Esophagus squamous epithelium (tissue), 5 donors: ENCODE results near the gene NPDC1. TPM values are rescaled to one million over a fixed set of nuclear protein-coding genes. Genes with fewer than 3 reads are reported as not detected.

Experiments
- DNase-seq: peaks from one replicate; lab custom pipeline; 2025; lab: John Stamatoyannopoulos, UW
- H3K27ac ChIP-seq, 4 donors: fragments of 200-600 bp; sonication (generic); one replicate each; pipeline ENCODE4 v1.5.1; 2016 to 2019; ENCODE audit warnings: mild to moderate bottlenecking in 1 of 4
- H3K27me3 ChIP-seq, 4 donors: fragments of 200-600 bp; sonication (generic); 1 replicate in 3 of 4; 2 replicates in 1 of 4; pipeline versions ENCODE4 v1.5.1 to v1.6.0; 2017 to 2021; ENCODE audit warnings: antibody characterized with exemption in 1 of 4
- H3K36me3 ChIP-seq, 3 donors: fragments of 200-600 bp; sonication (generic); one replicate each; pipeline ENCODE4 v1.5.1; 2016 to 2019
- H3K4me1 ChIP-seq, 3 donors: fragments of 200-600 bp; sonication (generic); one replicate each; pipeline ENCODE4 v1.5.1; 2017 to 2019
- H3K4me3 ChIP-seq, 4 donors: fragments of 200-600 bp; sonication (generic); 1 replicate in 3 of 4; 2 replicates in 1 of 4; pipeline ENCODE4 v1.5.1; 2016 to 2019; ENCODE audit warnings: mild to moderate bottlenecking in 2 of 4, moderate library complexity in 1 of 4
- H3K9me3 ChIP-seq, 3 donors: fragments of 200-600 bp; sonication (generic); one replicate each; pipeline ENCODE4 v1.5.1; 2016 to 2019
- POLR2A ChIP-seq, 4 donors: fragments of 450-650 bp; IDR thresholded peaks; one replicate each; pipeline ENCODE4 v1.6.1; 2017; ENCODE audit warnings: antibody characterized with exemption in 4 of 4, mild to moderate bottlenecking in 4 of 4, moderate library complexity in 3 of 4
- WGBS, 2 donors: methylation state at CpG; one replicate each; pipeline ENCODE4 v1.1.5; 2018; 5-methylcytosine and 5-hydroxymethylcytosine counted together
- intact Hi-C: fragments of 100-400 bp; cut with DNase I; formaldehyde crosslinking; loops from one replicate; pipeline ENCODE4 v1.15.0; 2022
- total RNA-seq, 4 donors: library from RNA; depleted of rRNA; stranded (reverse); fragments of >200 nt; gene quantifications; one replicate each; pipeline ENCODE4 v1.1.0, GENCODE V29; 2016
- TF ChIP-seq, protein P1 (sequence below), 6 experiments: fragments of 450-650 bp in 4 of 6; fragments of 200-600 bp in 2 of 6; sonication (generic) in 2 of 6; IDR thresholded peaks; one replicate each; pipeline ENCODE4 v1.5.1; 2016 to 2019; ENCODE audit warnings: antibody characterized with exemption in 6 of 6, mild to moderate bottlenecking in 4 of 6, moderate library complexity in 4 of 6
- donor health status: DM: yes; HTN: yes; CAD: no.

The NPDC1 gene
- total RNA-seq, 4 donors from 2014 or later: 11.9 to 45.2 (median 20.3) TPM

DNA sequence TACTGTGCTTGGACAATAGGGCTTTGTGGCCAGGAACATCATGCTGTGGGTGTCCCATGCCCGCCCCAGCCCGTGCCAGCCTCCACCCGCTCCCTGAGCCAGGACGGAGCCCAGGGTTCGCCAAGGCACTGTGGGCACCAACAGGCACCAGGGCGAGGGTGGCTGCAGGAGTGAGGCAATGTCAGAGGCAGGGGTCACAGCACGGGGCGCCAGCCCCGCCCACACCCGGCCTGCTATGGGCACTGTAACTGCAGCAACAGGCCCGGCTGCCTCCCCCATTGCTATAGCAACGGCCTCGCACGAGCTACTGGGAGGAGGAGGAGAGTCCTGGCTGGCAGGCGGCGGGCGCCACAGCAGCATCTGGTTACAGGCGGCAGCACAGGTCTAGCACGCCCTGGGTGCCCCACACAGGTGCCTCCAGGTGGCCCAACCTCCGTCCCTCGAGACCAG, 20.4 kb downstream of the NPDC1 start:
- Histone ChIP-seq H3K36me3 (peaks cover 0 to 3% (median 0%) of the 10 kb centered on the region in 3 donors), H3K4me3 (no peak overlapping the region), H3K27me3 (no peaks in the 10 kb centered on the region), H3K9me3 (no peaks in the 10 kb centered on the region), H3K4me1 (peaks cover 28 to 54% (median 31%) of the 10 kb centered on the region in 3 donors), H3K27ac (peak overlapping the region in 1 of 4 donors; percentile 29)
- 14 to 60% methylated on average over 2 to 6 of the region's 21 CpGs for WGBS, 2 donors
- no peak for DNase-seq
- intact Hi-C loops: loop anchor here (5.0 kb wide), 1 partner anchor 83 kb away; the partner anchor contains the start of gene FBXW5
- no peak for TF ChIP-seq POLR2A (IDR thresholded peaks at IDR 0.05)
- TF ChIP-seq, protein P1, sequence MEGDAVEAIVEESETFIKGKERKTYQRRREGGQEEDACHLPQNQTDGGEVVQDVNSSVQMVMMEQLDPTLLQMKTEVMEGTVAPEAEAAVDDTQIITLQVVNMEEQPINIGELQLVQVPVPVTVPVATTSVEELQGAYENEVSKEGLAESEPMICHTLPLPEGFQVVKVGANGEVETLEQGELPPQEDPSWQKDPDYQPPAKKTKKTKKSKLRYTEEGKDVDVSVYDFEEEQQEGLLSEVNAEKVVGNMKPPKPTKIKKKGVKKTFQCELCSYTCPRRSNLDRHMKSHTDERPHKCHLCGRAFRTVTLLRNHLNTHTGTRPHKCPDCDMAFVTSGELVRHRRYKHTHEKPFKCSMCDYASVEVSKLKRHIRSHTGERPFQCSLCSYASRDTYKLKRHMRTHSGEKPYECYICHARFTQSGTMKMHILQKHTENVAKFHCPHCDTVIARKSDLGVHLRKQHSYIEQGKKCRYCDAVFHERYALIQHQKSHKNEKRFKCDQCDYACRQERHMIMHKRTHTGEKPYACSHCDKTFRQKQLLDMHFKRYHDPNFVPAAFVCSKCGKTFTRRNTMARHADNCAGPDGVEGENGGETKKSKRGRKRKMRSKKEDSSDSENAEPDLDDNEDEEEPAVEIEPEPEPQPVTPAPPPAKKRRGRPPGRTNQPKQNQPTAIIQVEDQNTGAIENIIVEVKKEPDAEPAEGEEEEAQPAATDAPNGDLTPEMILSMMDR (IDR thresholded peaks at IDR 0.05): peak in 1 of 6 experiments; percentile 33

DNA sequence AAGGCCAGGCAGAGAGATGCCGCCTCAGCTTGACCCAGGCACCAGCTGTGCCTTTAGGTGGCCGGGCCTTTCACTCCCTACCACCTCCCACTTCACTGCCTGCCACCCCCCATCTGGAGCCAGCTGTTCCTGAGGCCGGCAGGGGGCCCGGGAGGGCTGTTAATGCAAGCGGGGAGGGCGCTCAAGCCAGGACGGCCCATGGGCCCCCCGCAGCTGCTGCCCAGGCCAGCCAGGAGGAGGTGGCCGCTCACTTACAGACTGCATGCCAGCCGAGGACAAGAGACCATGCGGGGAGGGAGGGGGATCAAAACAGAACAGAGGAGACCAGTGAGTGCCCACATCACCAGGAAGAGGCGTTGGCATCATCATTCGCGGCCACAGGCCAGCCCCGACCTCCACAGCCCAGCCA, 22.4 kb downstream of the NPDC1 start:
- 91% methylated on average over 10 of the region's 15 CpGs; no CpG with 5 or more reads in 1 of the 2 donors for WGBS, 2 donors
- intact Hi-C loops: no loop called here

DNA sequence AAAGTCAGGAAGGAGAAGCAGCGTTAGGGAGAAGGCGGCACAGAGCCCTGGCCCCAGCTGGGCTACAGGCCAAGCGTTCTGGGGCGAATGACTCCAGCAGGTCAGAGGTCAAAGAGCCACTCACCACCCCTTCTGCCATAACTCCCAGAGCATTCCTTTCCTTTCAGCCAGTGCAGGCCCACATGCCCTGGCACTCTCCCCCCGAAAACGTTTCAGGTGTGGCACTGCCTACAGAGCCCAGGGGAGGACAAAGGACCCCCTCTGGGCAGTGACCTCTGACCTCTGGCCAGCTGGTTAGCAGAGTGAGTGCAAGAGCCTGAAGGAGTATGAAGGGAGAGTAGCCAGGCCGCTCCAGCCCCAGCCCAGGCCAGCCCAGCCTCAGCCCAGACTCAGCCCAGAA, 22.8 kb downstream of the NPDC1 start:
- peaks cover 15 to 32% (median 15%) of the 10 kb centered on the region in 3 donors for H3K4me1 ChIP-seq
- intact Hi-C loops: no loop called here

More for the DNA sequence above, 22.4 kb downstream of the NPDC1 start:
- Histone ChIP-seq H3K36me3 (peaks cover 0 to 12% (median 0%) of the 10 kb centered on the region in 3 donors), H3K27ac (no peak overlapping the region), H3K9me3 (no peaks in the 10 kb centered on the region), H3K4me1 (peaks cover 18 to 36% (median 18%) of the 10 kb centered on the region in 3 donors), H3K27me3 (no peaks in the 10 kb centered on the region), H3K4me3 (no peak overlapping the region)
- no peak for DNase-seq
- TF ChIP-seq POLR2A (IDR thresholded peaks at IDR 0.05): no peak
- TF ChIP-seq, protein P1 (IDR thresholded peaks at IDR 0.05): no peak

DNA sequence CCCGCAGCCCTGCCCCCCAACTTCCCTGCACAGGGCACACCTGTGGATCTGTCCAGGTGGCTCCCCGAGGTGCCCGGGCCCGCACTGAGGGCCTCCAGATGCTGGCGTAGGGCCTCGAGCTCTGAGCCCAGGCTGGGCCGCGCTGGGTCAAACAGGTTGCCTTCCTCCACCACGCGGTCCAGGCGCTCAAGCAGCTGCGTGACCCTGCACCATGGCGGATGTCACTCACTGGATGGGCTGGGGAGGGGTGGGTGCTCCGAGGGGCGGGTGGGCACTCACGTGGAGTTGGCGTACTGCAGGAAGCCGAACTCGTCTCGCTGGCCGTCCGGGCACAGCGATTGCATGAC, 23.3 kb downstream of the NPDC1 start:
- Histone ChIP-seq H3K4me3 (no peak overlapping the region), H3K27me3 (no peaks in the 10 kb centered on the region), H3K4me1 (peaks cover 13 to 31% (median 15%) of the 10 kb centered on the region in 3 donors), H3K27ac (no peak overlapping the region), H3K9me3 (no peaks in the 10 kb centered on the region), H3K36me3 (peaks cover 0 to 16% (median 0%) of the 10 kb centered on the region in 3 donors)
- no peak for TF ChIP-seq POLR2A (IDR thresholded peaks at IDR 0.05)
- TF ChIP-seq, protein P1 (IDR thresholded peaks at IDR 0.05): no peak
- 87 to 100% methylated on average over 2 to 3 of the region's 23 CpGs for WGBS, 2 donors
- intact Hi-C loops: no loop called here
- no peak for DNase-seq

More for the DNA sequence above, 22.8 kb downstream of the NPDC1 start:
- Histone ChIP-seq H3K4me3 (no peak overlapping the region), H3K9me3 (no peaks in the 10 kb centered on the region), H3K27me3 (no peaks in the 10 kb centered on the region), H3K36me3 (peaks cover 0 to 12% (median 0%) of the 10 kb centered on the region in 3 donors), H3K27ac (no peak overlapping the region)
- TF ChIP-seq, protein P1 (IDR thresholded peaks at IDR 0.05): no peak
- no peak for TF ChIP-seq POLR2A (IDR thresholded peaks at IDR 0.05)
- no peak for DNase-seq
- WGBS, 2 donors: 73 to 77% methylated on average over 5 to 6 of the region's 7 CpGs

DNA sequence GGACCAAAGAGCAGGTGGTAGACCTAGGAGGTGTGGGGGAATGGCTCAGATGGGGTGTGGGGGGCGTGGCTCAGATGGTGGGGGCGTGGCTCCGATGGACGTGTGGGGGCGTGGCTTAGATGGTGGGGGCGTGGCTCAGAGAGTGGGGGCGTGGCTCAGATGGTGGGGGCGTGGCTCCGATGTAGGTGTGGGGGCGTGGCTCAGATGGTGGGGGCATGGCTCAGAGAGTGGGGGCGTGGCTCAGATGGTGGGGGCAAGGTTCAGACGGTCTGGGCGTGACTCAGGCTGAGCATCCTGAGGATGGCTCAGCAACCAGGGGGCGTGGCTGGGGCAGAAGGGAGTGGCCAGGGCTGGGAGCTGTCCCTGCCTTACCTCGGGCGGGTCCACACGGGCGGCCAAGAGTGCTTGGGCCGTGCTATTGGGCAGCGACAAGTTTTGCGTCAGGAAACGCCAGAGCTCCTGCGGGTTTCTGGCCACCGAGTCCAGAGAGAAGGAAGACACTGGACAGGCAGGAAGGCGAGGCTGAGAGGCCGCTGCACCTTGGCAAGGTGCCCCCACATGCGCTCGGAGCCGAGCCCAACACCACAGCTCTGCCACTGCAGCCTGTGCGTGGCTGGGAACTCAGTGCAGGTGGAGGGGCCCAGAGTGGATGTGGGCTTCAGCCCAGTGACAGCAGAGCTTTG, 23.9 kb downstream of the NPDC1 start:
- Histone ChIP-seq H3K4me3 (no peak overlapping the region), H3K27ac (no peak overlapping the region), H3K9me3 (no peaks in the 10 kb centered on the region), H3K4me1 (peaks cover 8 to 26% (median 10%) of the 10 kb centered on the region in 3 donors), H3K36me3 (peaks cover 0 to 22% (median 0%) of the 10 kb centered on the region in 3 donors), H3K27me3 (no peaks in the 10 kb centered on the region)
- intact Hi-C loops: no loop called here
- TF ChIP-seq, protein P1 (IDR thresholded peaks at IDR 0.05): no peak
- TF ChIP-seq POLR2A (IDR thresholded peaks at IDR 0.05): peak in 1 of 4 donors; percentile 14
- DNase-seq: no peak
- 29% methylated on average over 3 of the region's 30 CpGs; no CpG with 5 or more reads in 1 of the 2 donors for WGBS, 2 donors
